Measurements from ENCODE around the gene CCDC93.

Gene CCDC93

GRCh38 chr2:117917223-117917917, 96.5 kb downstream of the CCDC93 start:
- no peak for DNase-seq (ENCODE audit: low read depth, low spot score)

- no peak for DNase-seq (ENCODE audit: low read depth, low spot score)
These were observed 110.9 kb downstream of the CCDC93 start for GRCh38 chr2:117902933-117903332.

GRCh38 chr2:117888897-117889296, 125.0 kb downstream of the CCDC93 start:
- no peak for DNase-seq (ENCODE audit: low read depth, low spot score)

GRCh38 chr2:117885308-117885707, 128.6 kb downstream of the CCDC93 start:
- no peak for DNase-seq (ENCODE audit: low read depth, low spot score)

GRCh38 chr2:117879003-117879402, 134.9 kb downstream of the CCDC93 start:
- DNase-seq (ENCODE audit: low read depth, low spot score), result no peak

GRCh38 chr2:117875786-117876185, 138.1 kb downstream of the CCDC93 start:
- DNase-seq (ENCODE audit: low read depth, low spot score), result no peak

Data from activated naive CD8-positive, alpha-beta T cell treated with anti-CD3 and anti-CD28 coated beads, Interleukin-2, amount 50 U/mL, for 16 hours (primary cell).